Activated CD4-positive, alpha-beta T cell treated with anti-CD3 and anti-CD28 coated beads, Interleukin-2, amount 10 ng/mL, durations not matched to agents 24 days and 14 days (primary cell): ENCODE measurements around the gene MIOS. TPM values are rescaled to one million over a fixed set of nuclear protein-coding genes. Genes with fewer than 3 reads are reported as not detected.
"Not testable (repeated sequence)": the region's sequence is repeated elsewhere in the genome, so short reads cannot be mapped to it uniquely, and the experiment has no call there.

Experiments
- DNase-seq: peaks from one replicate; pipeline ENCODE4 v3.0.0; 2022
- H3K27ac Mint-ChIP-seq: one replicate; pipeline ENCODE4 v1.8.0; 2022; ENCODE audit warnings: mild to moderate bottlenecking, mixed read lengths
- H3K27me3 Mint-ChIP-seq: one replicate; pipeline ENCODE4 v1.8.0; 2022; ENCODE audit warnings: mixed read lengths
- H3K36me3 Mint-ChIP-seq: one replicate; pipeline ENCODE4 v1.8.0; 2022; ENCODE audit warnings: low read depth, mild to moderate bottlenecking, mixed read lengths
- H3K4me1 Mint-ChIP-seq: one replicate; pipeline ENCODE4 v1.8.0; 2021; ENCODE audit warnings: mixed read lengths
- H3K4me3 Mint-ChIP-seq: one replicate; pipeline ENCODE4 v1.8.0; 2022; ENCODE audit warnings: mild to moderate bottlenecking, moderate library complexity, mixed read lengths
- H3K9me3 Mint-ChIP-seq: one replicate; pipeline ENCODE4 v1.8.0; 2021; ENCODE audit warnings: mixed read lengths
- intact Hi-C: fragments of 100-400 bp; cut with micrococcal nuclease; formaldehyde crosslinking; loops from one replicate; pipeline ENCODE4 v1.15.1; 2023
- total RNA-seq: library from RNA; stranded (reverse); gene quantifications from 2 replicates; pipeline ENCODE4 v1.2.3, GENCODE V29; 2022

MIOS gene
- total RNA-seq, 1 donor from 2014 or later, result 33.3 TPM

DNA sequence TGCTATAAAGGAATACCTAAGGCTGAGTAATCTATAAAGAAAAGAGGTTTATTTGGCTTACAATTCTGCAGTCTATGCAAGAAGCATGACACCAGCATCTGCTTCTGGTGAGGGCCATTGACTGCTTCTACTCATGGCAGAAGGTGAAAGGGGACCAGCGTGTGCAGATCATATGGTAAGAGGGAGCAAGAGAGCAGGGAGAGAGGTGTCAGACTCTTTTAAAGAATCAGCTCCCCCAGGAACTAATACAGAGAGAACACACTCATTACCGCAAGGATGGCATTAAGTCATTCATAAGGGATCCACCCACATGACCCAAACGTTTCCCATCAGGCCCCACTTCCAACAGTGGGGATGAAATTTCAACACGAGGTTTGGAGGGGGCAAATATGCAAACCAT is 27.5 kb upstream of the MIOS start:
- no peak for DNase-seq
- intact Hi-C loops, result no loop called here
- Mint-ChIP-seq H3K4me1 (peaks cover 2% of the 10 kb centered on the region), H3K36me3 (no peaks in the 10 kb centered on the region), H3K27ac (no peak overlapping the region), H3K9me3 (no peaks in the 10 kb centered on the region), H3K4me3 (no peak overlapping the region), H3K27me3 (peaks cover 32% of the 10 kb centered on the region)

GRCh38 chr7:7539711-7540110 is 27.0 kb upstream of the MIOS start:
- DNase-seq, result no peak
- H3K27me3 Mint-ChIP-seq, result peaks cover 30% of the 10 kb centered on the region
- intact Hi-C loops, result loop anchor here (5.0 kb wide), 1 partner anchor 117 kb away; no protein-coding TSS in a partner anchor
- no peak overlapping the region for H3K27ac Mint-ChIP-seq
- H3K4me1 Mint-ChIP-seq, result peaks cover 2% of the 10 kb centered on the region
- H3K4me3 Mint-ChIP-seq, result no peak overlapping the region
- H3K9me3 Mint-ChIP-seq, result no peaks in the 10 kb centered on the region
- no peaks in the 10 kb centered on the region for H3K36me3 Mint-ChIP-seq

GRCh38 chr7:7542251-7542835 is 24.3 kb upstream of the MIOS start:
- Mint-ChIP-seq H3K4me3 (no peak overlapping the region), H3K36me3 (no peaks in the 10 kb centered on the region), H3K27ac (no peak overlapping the region), H3K4me1 (peaks cover 2% of the 10 kb centered on the region), H3K9me3 (no peaks in the 10 kb centered on the region), H3K27me3 (peaks cover 23% of the 10 kb centered on the region)
- no peak for DNase-seq
- intact Hi-C loops, result loop anchor here (5.0 kb wide), 1 partner anchor 120 kb away; no protein-coding TSS in a partner anchor

DNA sequence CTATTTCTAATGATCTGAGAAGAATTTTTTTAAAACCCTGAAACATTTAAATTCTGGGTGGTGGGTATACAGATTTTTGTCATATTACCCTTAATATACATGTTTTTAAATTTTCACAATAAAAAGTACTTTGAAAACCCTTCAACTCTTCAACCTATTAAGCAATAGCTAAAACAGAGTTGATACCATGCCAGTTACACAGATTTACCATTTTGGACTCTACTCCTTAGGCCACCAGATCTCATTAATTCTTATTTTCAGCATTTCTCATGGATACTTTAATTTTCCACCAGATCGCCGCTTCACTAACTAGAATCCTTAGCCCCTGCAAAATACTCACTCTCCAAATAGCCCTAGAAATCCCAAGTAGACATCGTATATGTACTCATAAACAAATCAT is 18.3 kb upstream of the MIOS start:
- H3K27me3 Mint-ChIP-seq, result peaks cover 23% of the 10 kb centered on the region
- H3K4me3 Mint-ChIP-seq, result no peak overlapping the region
- H3K27ac Mint-ChIP-seq, result no peak overlapping the region
- no peak for DNase-seq
- H3K36me3 Mint-ChIP-seq, result no peaks in the 10 kb centered on the region
- H3K9me3 Mint-ChIP-seq, result no peaks in the 10 kb centered on the region
- intact Hi-C loops, result no loop called here
- no peaks in the 10 kb centered on the region for H3K4me1 Mint-ChIP-seq

- peaks cover 24% of the 10 kb centered on the region for H3K27me3 Mint-ChIP-seq
- H3K4me3 Mint-ChIP-seq, result no peak overlapping the region
- H3K27ac Mint-ChIP-seq, result no peak overlapping the region
- no peaks in the 10 kb centered on the region for H3K9me3 Mint-ChIP-seq
- H3K4me1 Mint-ChIP-seq, result no peaks in the 10 kb centered on the region
- DNase-seq, result no peak
- no peaks in the 10 kb centered on the region for H3K36me3 Mint-ChIP-seq
- intact Hi-C loops, result loop anchor here (5.0 kb wide), 1 partner anchor 667 kb away; no protein-coding TSS in a partner anchor
Measured at GRCh38 chr7:7550663-7551062, 16.0 kb upstream of the MIOS start.

DNA sequence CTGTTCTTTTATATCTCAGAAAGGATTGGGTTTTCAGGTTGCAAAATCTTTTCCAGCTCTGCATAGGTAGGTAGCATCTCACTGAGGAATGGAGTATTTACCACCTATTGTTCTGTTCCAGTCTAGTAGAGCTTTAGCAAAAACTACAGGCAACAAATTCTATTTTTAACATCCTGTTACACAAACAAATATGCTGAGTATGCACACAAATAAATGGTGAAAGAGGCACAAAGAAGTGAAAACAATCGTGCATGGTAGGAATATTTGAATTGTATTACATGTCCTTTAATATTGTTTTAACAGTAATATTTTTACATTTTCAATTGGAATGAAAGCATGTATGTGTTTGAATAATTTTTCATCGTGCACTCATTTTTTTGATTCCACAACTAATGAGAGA is 14.5 kb upstream of the MIOS start:
- Mint-ChIP-seq H3K27ac (no peak overlapping the region), H3K4me1 (no peaks in the 10 kb centered on the region), H3K27me3 (peaks cover 29% of the 10 kb centered on the region), H3K36me3 (no peaks in the 10 kb centered on the region), H3K4me3 (no peak overlapping the region), H3K9me3 (no peaks in the 10 kb centered on the region)
- DNase-seq, result no peak
- intact Hi-C loops, result loop anchor here (5.0 kb wide), 1 partner anchor 665 kb away; no protein-coding TSS in a partner anchor

GRCh38 chr7:7553386-7553785 is 13.3 kb upstream of the MIOS start:
- H3K4me1 Mint-ChIP-seq, result no peaks in the 10 kb centered on the region
- H3K27ac Mint-ChIP-seq, result no peak overlapping the region
- intact Hi-C loops, result loop anchor here (5.0 kb wide), 1 partner anchor 664 kb away; no protein-coding TSS in a partner anchor
- H3K4me3 Mint-ChIP-seq, result no peak overlapping the region
- H3K9me3 Mint-ChIP-seq, result peaks cover 7% of the 10 kb centered on the region
- peaks cover 37% of the 10 kb centered on the region for H3K27me3 Mint-ChIP-seq
- H3K36me3 Mint-ChIP-seq, result peaks cover 3% of the 10 kb centered on the region
- no peak for DNase-seq

DNA sequence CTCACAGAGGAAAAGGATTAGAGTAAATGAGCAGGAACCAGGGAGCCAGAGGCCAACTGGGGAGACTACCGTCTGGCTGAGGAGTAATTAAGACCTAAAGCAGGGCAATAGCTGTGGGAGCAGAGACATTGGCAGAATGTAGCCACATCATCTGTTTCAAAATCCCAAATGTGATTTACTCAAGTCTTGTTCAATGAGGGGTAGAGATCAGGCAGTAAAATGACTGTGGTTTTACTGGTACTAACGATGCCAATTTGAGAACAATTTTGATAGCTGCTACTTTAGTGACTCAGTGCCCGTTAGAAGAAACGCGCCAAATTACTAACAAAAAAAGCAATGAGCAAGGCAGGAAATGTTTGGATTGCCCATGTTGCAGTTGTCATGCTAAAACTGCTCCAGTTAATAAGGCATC is 12.7 kb upstream of the MIOS start:
- Mint-ChIP-seq H3K36me3 (peaks cover 3% of the 10 kb centered on the region), H3K27me3 (peaks cover 38% of the 10 kb centered on the region), H3K4me1 (no peaks in the 10 kb centered on the region), H3K9me3 (peaks cover 13% of the 10 kb centered on the region), H3K4me3 (no peak overlapping the region), H3K27ac (no peak overlapping the region)
- DNase-seq, result no peak
- intact Hi-C loops, result loop anchor here (5.0 kb wide), 1 partner anchor 663 kb away; no protein-coding TSS in a partner anchor

GRCh38 chr7:7554649-7555575 is 11.8 kb upstream of the MIOS start:
- H3K4me1 Mint-ChIP-seq, result no peaks in the 10 kb centered on the region
- no peak for DNase-seq
- intact Hi-C loops, result loop anchor here (5.0 kb wide), 1 partner anchor 662 kb away; no protein-coding TSS in a partner anchor
- H3K4me3 Mint-ChIP-seq, result no peak overlapping the region
- peaks cover 35% of the 10 kb centered on the region for H3K27me3 Mint-ChIP-seq
- no peak overlapping the region for H3K27ac Mint-ChIP-seq
- peaks cover 14% of the 10 kb centered on the region for H3K9me3 Mint-ChIP-seq
- peaks cover 3% of the 10 kb centered on the region for H3K36me3 Mint-ChIP-seq

GRCh38 chr7:7556852-7557251 is 9.8 kb upstream of the MIOS start:
- no peak for DNase-seq
- intact Hi-C loops, result no loop called here
- no peak overlapping the region for H3K27ac Mint-ChIP-seq
- H3K36me3 Mint-ChIP-seq, result peaks cover 3% of the 10 kb centered on the region
- no peak overlapping the region for H3K4me3 Mint-ChIP-seq
- H3K27me3 Mint-ChIP-seq, result peaks cover 45% of the 10 kb centered on the region
- peaks cover 19% of the 10 kb centered on the region for H3K9me3 Mint-ChIP-seq
- H3K4me1 Mint-ChIP-seq, result no peaks in the 10 kb centered on the region

DNA sequence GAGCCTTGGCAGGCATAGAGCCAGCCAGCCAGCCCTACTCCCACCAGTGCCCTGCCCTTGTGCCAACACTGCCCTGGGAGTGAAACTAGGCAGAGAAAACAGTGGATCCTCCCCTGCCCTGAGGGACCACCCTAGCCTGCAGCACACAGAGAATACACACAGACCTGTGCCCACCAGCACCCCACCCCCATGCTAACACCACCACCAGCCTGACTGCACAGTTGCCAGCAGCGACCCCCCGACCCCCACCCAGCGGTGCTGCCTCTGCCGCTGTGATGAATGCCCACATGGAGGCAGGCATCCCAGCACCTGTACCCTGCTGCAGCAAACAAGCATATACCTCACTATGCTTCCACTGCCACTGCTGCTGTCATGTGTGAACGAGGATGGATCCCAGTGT is 9.4 kb upstream of the MIOS start:
- peaks cover 3% of the 10 kb centered on the region for H3K36me3 Mint-ChIP-seq
- H3K9me3 Mint-ChIP-seq, result peaks cover 19% of the 10 kb centered on the region
- no peak overlapping the region for H3K27ac Mint-ChIP-seq
- H3K4me1 Mint-ChIP-seq, result no peaks in the 10 kb centered on the region
- peaks cover 44% of the 10 kb centered on the region for H3K27me3 Mint-ChIP-seq
- intact Hi-C loops, result no loop called here
- H3K4me3 Mint-ChIP-seq, result no peak overlapping the region
- no peak for DNase-seq

DNA sequence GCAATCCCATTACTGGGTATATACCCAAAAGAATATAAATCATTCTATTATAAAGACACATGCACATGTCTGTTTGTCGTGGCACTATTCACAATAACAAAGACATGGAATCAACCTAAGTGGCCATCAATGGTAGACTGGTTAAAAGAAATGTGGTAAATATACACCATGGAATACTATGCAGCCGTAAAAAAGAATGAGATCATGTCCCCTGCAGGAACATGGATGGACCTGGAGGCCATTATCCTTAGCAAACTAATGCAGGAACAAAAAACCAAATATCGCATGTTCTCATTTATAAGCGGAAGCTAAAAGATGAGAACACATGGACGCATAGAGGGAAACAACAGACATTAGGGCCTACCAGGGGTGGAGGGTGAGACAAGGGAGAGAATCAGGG is 5.1 kb upstream of the MIOS start:
- Mint-ChIP-seq H3K27me3 (peaks cover 31% of the 10 kb centered on the region), H3K9me3 (peaks cover 19% of the 10 kb centered on the region)
- H3K4me3 Mint-ChIP-seq, H3K27ac Mint-ChIP-seq, H3K4me1 Mint-ChIP-seq, H3K36me3 Mint-ChIP-seq, DNase-seq: not testable (repeated sequence)
- intact Hi-C loops, result loop anchor here (10.0 kb wide), 1 partner anchor 213 kb away; no protein-coding TSS in a partner anchor

GRCh38 chr7:7562736-7563135 is 3.9 kb upstream of the MIOS start:
- Mint-ChIP-seq H3K4me3 (no peak overlapping the region), H3K9me3 (peaks cover 19% of the 10 kb centered on the region), H3K36me3 (peaks cover under 1% of the 10 kb centered on the region), H3K4me1 (no peaks in the 10 kb centered on the region), H3K27ac (no peak overlapping the region), H3K27me3 (peaks cover 28% of the 10 kb centered on the region)
- intact Hi-C loops, result loop anchor here (10.0 kb wide), 1 partner anchor 212 kb away; no protein-coding TSS in a partner anchor
- no peak for DNase-seq

- Mint-ChIP-seq H3K27ac (no peak overlapping the region), H3K27me3 (peaks cover 23% of the 10 kb centered on the region), H3K9me3 (peaks cover 14% of the 10 kb centered on the region), H3K4me3 (no peak overlapping the region), H3K36me3 (peaks cover 4% of the 10 kb centered on the region), H3K4me1 (peaks cover 5% of the 10 kb centered on the region)
- intact Hi-C loops, result loop anchor here (10.0 kb wide), 1 partner anchor 212 kb away; no protein-coding TSS in a partner anchor
- DNase-seq, result no peak
Measured at GRCh38 chr7:7563269-7563668, 3.4 kb upstream of the MIOS start.
